DOHH2 (cell line): ENCODE results near the gene AHSG.

Experiments used
- H3F3A ChIP-seq: fragments of 200-600 bp; sonication (generic), shearing (Covaris generic); 2 replicates; pipeline ENCODE4 v1.6.0; 2016; ENCODE audit warnings: antibody characterized with exemption, mild to moderate bottlenecking; ENCODE audit not compliant: control insufficient read depth, insufficient read depth
- H3K27ac ChIP-seq: fragments of 200-600 bp; sonication (generic); 2 replicates; pipeline ENCODE4 v1.5.1; 2014; ENCODE audit warnings: low read depth, mild to moderate bottlenecking, low read length, moderate library complexity
- H3K27me3 ChIP-seq: fragments of 200-600 bp; sonication (generic); 2 replicates; pipeline ENCODE4 v1.6.1; 2014; ENCODE audit warnings: mild to moderate bottlenecking, low read length, mixed read lengths; ENCODE audit not compliant: control insufficient read depth
- H3K36me3 ChIP-seq: fragments of 200-600 bp; sonication (generic); 2 replicates; pipeline ENCODE4 v1.6.1; 2014; ENCODE audit warnings: mild to moderate bottlenecking, low read length, moderate library complexity, mixed read lengths; ENCODE audit not compliant: control insufficient read depth
- H3K4me1 ChIP-seq: fragments of 200-600 bp; sonication (generic); 2 replicates; pipeline ENCODE4 v1.6.1; 2014; ENCODE audit warnings: mild to moderate bottlenecking, low read length, mixed read lengths; ENCODE audit not compliant: control insufficient read depth
- H3K4me2 ChIP-seq: fragments of 200-600 bp; sonication (generic); 2 replicates; pipeline ENCODE4 v1.6.0; 2014; ENCODE audit warnings: mild to moderate bottlenecking, low read length, moderate library complexity
- H3K4me3 ChIP-seq: fragments of 200-600 bp; sonication (generic); 2 replicates; pipeline ENCODE4 v1.5.1; 2014; ENCODE audit warnings: mild to moderate bottlenecking, low read length, mixed read lengths
- H3K79me2 ChIP-seq: fragments of 200-600 bp; sonication (generic); 2 replicates; pipeline ENCODE4 v1.6.1; 2014; ENCODE audit warnings: mild to moderate bottlenecking, low read length, mixed read lengths; ENCODE audit not compliant: control insufficient read depth
- H3K9me2 ChIP-seq: fragments of 200-600 bp; sonication (generic); replicated peaks from 2 replicates; pipeline ENCODE4 v1.6.1; 2014; ENCODE audit warnings: mild to moderate bottlenecking, low read length, mixed read lengths; ENCODE audit not compliant: control insufficient read depth
- H3K9me3 ChIP-seq: fragments of 200-600 bp; sonication (generic); 2 replicates; pipeline ENCODE4 v1.6.1; 2014; ENCODE audit warnings: antibody characterized with exemption, low read length, mixed read lengths; ENCODE audit not compliant: control insufficient read depth, insufficient read depth
- H4K20me1 ChIP-seq: fragments of 200-600 bp; sonication (generic); 2 replicates; pipeline ENCODE4 v1.6.0; 2014; ENCODE audit warnings: low read depth, mild to moderate bottlenecking, antibody characterized with exemption, low read length, moderate library complexity; ENCODE audit not compliant: control insufficient read depth, insufficient read depth
- CTCF ChIP-seq: fragments of 200-600 bp; sonication (generic); IDR thresholded peaks from one replicate; pipeline ENCODE4 v1.5.1; 2014; ENCODE audit warnings: antibody characterized with exemption, mild to moderate bottlenecking, low read depth, low read length; ENCODE audit not compliant: poor library complexity, severe bottlenecking
- EZH2phosphoT487 ChIP-seq: fragments of 200-600 bp; sonication (generic); IDR thresholded peaks from 2 replicates; pipeline ENCODE4 v1.6.1; 2017; ENCODE audit warnings: borderline replicate concordance, mild to moderate bottlenecking, antibody characterized with exemption, low read length, moderate library complexity, mixed read lengths

AHSG gene

DNA sequence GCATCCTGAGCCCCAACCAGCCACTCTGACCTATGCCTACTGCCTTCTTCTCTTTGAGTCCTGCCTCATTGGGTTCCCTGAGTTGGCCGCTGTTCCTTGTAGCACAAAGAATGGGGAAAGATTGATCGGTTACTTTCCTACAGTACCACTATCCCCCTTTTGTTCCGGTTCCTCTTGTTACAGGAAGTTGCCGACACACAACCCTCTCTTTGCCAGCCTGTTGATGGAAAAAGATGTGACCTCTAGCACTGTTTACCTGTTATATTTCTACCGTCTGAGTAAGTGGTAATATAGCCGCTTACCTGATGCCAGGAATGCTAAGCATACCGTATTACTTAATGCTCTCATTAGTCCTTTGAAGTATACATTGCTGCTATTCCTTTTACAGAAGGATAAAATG, 9.7 kb upstream of the AHSG start:
- H3K4me1 ChIP-seq, result no peaks in the 10 kb centered on the region
- no peaks in the 10 kb centered on the region for H3K9me2 ChIP-seq
- TF ChIP-seq EZH2phosphoT487 (no peak), CTCF (no peak)
- no peak overlapping the region for H3K27ac ChIP-seq
- H3K36me3 ChIP-seq, result no peaks in the 10 kb centered on the region
- no peaks in the 10 kb centered on the region for H3F3A ChIP-seq
- H3K9me3 ChIP-seq, result no peaks in the 10 kb centered on the region
- no peaks in the 10 kb centered on the region for H3K79me2 ChIP-seq
- H3K27me3 ChIP-seq, result no peaks in the 10 kb centered on the region
- no peak overlapping the region for H3K4me2 ChIP-seq
- H3K4me3 ChIP-seq, result no peak overlapping the region
- no peaks in the 10 kb centered on the region for H4K20me1 ChIP-seq

GRCh38 chr3:186605078-186605477, 7.8 kb upstream of the AHSG start:
- H3K4me2 ChIP-seq, result no peak overlapping the region
- H3K27ac ChIP-seq, result no peak overlapping the region
- H3K79me2 ChIP-seq, result no peaks in the 10 kb centered on the region
- no peaks in the 10 kb centered on the region for H3K4me1 ChIP-seq
- TF ChIP-seq EZH2phosphoT487 (no peak), CTCF (no peak)
- no peaks in the 10 kb centered on the region for H4K20me1 ChIP-seq
- no peaks in the 10 kb centered on the region for H3K36me3 ChIP-seq
- H3K4me3 ChIP-seq, result no peak overlapping the region
- H3K9me2 ChIP-seq, result no peaks in the 10 kb centered on the region
- no peaks in the 10 kb centered on the region for H3K27me3 ChIP-seq
- H3K9me3 ChIP-seq, result no peaks in the 10 kb centered on the region
- no peaks in the 10 kb centered on the region for H3F3A ChIP-seq

DNA sequence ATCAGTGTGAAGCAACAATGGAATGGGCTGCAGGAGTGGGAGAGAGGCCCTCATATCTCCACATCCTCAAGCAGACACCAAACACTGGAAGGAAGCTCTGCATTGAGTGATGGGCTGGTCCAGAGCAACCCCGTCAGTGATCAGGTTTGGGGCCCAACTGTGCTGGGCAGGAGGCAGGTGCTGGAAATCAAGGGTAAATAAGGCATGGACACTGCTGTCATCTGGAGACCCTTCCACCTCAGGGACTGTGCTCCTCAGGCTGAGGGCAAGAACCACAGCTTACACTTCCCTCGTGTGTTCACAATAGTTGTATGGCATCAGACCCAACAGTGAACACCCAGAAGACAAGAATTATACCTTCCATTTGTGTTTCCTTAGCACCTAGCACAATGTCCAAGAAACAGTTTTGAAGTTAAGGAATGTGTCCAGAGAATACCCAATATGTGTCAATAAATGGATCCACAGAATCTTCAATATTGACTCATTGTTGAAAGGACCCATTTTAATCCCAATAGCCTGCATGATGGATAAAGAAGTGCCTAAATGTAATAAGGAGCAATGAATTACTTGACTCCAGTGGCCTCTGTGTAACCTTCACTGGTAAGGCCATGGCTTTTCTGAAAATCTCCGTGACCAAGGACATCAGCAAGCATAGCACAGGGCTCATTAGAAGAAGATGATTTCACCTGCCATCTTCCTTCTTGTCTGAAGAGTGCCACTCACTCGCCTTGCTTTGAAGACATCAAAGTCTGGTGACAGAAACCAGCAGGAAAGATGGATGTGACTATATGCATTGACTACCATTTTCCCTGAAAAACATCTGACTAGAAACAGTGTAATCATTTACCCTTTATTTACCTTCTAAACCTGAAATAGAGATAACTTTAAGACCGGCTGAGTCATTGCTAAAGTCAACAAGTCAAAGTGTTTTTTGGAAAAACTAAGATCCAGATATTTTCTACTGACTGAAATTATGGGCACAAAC, 7.0 kb upstream of the AHSG start:
- Histone ChIP-seq H3K9me3 (no peaks in the 10 kb centered on the region), H3F3A (no peaks in the 10 kb centered on the region), H3K79me2 (no peaks in the 10 kb centered on the region), H3K27ac (no peak overlapping the region), H4K20me1 (no peaks in the 10 kb centered on the region), H3K4me2 (no peak overlapping the region), H3K4me3 (no peak overlapping the region), H3K36me3 (no peaks in the 10 kb centered on the region), H3K9me2 (no peaks in the 10 kb centered on the region), H3K4me1 (no peaks in the 10 kb centered on the region), H3K27me3 (no peaks in the 10 kb centered on the region)
- TF ChIP-seq CTCF (no peak), EZH2phosphoT487 (no peak)
